SK-N-MC (cell line): ENCODE measurements around the gene WBP1.

Source experiments
- EZH2 ChIP-seq: fragments of 200-600 bp; sonication (generic); IDR thresholded peaks from one replicate; pipeline ENCODE4 v1.6.1; 2017; ENCODE audit warnings: antibody characterized with exemption
- FOXP2 ChIP-seq: optimal IDR thresholded peaks from 2 replicates; pipeline ENCODE3; 2011; ENCODE audit warnings: mild to moderate bottlenecking, moderate library complexity; ENCODE audit not compliant: insufficient read depth; ENCODE audit errors: extremely low read length, control extremely low read depth
- POLR2AphosphoS5 ChIP-seq: IDR thresholded peaks from 2 replicates; pipeline ENCODE4 v1.6.1; 2012; ENCODE audit warnings: mild to moderate bottlenecking, low read depth, low read length, borderline replicate concordance

- no peak for TF ChIP-seq POLR2AphosphoS5
- TF ChIP-seq EZH2 = no peak
- no peak for TF ChIP-seq FOXP2
Observed at GRCh38 chr2:74500578-74500946, 42.3 kb downstream of the WBP1 start.
